ENCODE results near the gene SERPINB12.

GRCh38 chr18:63590373-63590772 is 48.2 kb downstream of the SERPINB12 start:
- no peak for TF ChIP-seq CTCF (conservative IDR thresholded peaks at IDR 0.05; ENCODE audit: low read depth, low read length)
- no peak for TF ChIP-seq POLR2A (IDR thresholded peaks at IDR 0.05; ENCODE audit: low read depth, low read length)
- TF ChIP-seq, protein P1, sequence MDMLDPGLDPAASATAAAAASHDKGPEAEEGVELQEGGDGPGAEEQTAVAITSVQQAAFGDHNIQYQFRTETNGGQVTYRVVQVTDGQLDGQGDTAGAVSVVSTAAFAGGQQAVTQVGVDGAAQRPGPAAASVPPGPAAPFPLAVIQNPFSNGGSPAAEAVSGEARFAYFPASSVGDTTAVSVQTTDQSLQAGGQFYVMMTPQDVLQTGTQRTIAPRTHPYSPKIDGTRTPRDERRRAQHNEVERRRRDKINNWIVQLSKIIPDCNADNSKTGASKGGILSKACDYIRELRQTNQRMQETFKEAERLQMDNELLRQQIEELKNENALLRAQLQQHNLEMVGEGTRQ (IDR thresholded peaks at IDR 0.05; ENCODE audit: low read depth, low read length), result no peak
- TF ChIP-seq BHLHE40 (IDR thresholded peaks at IDR 0.05; ENCODE audit: low read depth, low read length), result no peak
- no peak for TF ChIP-seq MAZ (IDR thresholded peaks at IDR 0.05; ENCODE audit: borderline replicate concordance, low read depth, low read length)
- TF ChIP-seq, protein P2, sequence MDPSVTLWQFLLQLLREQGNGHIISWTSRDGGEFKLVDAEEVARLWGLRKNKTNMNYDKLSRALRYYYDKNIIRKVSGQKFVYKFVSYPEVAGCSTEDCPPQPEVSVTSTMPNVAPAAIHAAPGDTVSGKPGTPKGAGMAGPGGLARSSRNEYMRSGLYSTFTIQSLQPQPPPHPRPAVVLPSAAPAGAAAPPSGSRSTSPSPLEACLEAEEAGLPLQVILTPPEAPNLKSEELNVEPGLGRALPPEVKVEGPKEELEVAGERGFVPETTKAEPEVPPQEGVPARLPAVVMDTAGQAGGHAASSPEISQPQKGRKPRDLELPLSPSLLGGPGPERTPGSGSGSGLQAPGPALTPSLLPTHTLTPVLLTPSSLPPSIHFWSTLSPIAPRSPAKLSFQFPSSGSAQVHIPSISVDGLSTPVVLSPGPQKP (IDR thresholded peaks at IDR 0.05; ENCODE audit: borderline replicate concordance, low read depth, low read length), result no peak
- no peak for TF ChIP-seq RCOR1 (IDR thresholded peaks at IDR 0.05; ENCODE audit: insufficient replicate concordance, low read length)
- TF ChIP-seq CEBPB (IDR thresholded peaks at IDR 0.05; ENCODE audit: low read depth, low read length), result no peak
- TF ChIP-seq FOS (IDR thresholded peaks at IDR 0.05; ENCODE audit: low read depth, low read length), result no peak

Measured in IMR-90 (cell line).